GM10266 (cell line): Measurements from ENCODE around the gene GRK5.

Experiments used
- DNase-seq: peaks from one replicate; pipeline ENCODE4 v3.0.0; 2012; ENCODE audit errors: extremely low spot score
- TF ChIP-seq, protein P1 (sequence below): IDR thresholded peaks from 2 replicates; pipeline ENCODE4 v1.5.1; 2012; ENCODE audit warnings: mild to moderate bottlenecking, low read depth; ENCODE audit not compliant: control insufficient read depth, insufficient read depth; ENCODE audit errors: missing control alignments

The GRK5 gene

DNA sequence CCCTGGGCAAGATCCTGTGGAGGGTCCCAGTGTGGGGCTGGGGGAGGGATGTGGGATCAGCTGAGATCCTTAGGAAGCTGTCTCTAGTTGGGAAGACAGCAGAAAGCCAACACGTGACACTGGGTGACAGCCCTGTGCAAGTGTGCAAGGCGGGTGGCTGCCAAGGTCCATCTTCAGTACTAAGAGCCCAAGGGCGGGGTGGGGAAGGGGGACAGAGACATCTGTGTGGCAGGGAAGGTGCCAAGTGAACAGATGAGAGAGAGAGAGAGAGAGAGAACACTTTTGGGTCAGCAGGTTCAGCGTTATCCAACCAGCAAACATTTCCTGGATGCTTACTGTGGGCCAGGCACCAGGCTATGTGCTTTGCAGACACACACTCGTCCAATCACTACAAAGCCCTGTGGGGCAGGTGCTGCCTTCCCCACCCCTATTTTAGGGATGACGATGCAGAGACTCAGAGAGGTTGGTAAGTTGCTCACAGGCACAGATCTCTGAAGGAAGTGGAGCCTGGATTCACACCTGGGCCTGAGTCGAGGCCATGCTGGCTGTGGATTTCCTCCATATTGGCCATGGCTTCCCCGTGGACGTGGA, 135.7 kb downstream of the GRK5 start:
- no peak for DNase-seq
- TF ChIP-seq, protein P1, sequence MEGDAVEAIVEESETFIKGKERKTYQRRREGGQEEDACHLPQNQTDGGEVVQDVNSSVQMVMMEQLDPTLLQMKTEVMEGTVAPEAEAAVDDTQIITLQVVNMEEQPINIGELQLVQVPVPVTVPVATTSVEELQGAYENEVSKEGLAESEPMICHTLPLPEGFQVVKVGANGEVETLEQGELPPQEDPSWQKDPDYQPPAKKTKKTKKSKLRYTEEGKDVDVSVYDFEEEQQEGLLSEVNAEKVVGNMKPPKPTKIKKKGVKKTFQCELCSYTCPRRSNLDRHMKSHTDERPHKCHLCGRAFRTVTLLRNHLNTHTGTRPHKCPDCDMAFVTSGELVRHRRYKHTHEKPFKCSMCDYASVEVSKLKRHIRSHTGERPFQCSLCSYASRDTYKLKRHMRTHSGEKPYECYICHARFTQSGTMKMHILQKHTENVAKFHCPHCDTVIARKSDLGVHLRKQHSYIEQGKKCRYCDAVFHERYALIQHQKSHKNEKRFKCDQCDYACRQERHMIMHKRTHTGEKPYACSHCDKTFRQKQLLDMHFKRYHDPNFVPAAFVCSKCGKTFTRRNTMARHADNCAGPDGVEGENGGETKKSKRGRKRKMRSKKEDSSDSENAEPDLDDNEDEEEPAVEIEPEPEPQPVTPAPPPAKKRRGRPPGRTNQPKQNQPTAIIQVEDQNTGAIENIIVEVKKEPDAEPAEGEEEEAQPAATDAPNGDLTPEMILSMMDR: no peak

DNA sequence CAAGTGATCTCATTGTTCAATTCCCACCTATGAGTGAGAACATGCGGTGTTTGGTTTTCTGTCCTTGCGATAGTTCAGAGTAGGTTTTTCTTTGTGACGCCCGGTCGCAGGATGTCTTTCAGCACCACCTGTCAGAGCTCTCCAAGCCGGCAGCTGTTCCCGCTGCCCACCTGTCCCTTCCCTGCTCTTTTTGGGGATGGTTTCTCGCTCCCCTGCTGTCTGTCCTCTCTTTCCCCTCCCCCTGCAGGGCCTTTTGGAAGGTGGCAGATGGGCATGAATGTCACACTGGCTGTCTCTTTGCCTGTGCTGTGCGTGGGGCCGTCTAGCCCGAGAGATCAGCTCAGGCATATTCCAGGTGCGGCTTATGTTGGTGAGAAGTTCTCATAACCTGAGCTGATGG, 137.0 kb downstream of the GRK5 start:
- TF ChIP-seq, protein P1: no peak
- no peak for DNase-seq

GRCh38 chr10:119346095-119346832, 138.9 kb downstream of the GRK5 start:
- TF ChIP-seq, protein P1: no peak
- DNase-seq: no peak

DNA sequence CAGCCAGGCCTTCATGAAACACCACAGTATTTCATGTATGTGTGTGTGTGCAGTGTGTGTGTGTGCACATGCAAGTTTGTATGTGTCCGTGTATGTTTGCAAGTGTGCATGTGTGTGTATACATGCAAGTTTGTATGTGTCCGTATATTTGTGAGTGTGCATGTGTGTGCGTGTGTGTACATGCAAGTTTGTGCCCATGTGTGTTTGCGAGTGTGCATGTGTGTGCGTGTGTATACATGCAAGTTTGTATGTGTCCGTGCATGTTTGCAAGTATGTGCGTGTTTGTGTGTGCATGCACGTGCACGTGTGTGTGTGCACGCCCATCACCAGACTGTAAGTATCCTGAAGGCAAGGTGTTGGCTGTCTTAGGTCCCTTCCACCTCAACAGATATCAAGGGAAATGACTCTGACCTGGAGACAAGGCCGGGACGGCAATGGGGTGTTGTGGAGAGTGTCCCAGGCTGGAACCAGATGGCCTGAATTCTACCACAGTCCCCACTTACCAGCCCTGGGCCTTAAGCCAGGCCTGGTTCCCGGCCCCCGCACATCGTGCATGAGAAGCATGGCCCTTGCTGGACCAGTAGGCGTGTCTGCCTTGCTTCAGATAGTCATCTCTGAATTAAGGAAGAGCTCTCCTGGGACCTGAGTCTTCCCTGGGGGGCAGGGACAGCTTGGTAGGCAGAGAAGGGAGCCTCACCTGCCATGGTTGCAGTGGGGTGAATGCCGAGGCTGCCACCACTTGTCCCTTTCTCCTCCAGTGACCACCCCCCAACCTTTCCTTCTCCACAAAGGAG, 140.0 kb downstream of the GRK5 start:
- TF ChIP-seq, protein P1: no peak
- no peak for DNase-seq

- TF ChIP-seq, protein P1: no peak
- no peak for DNase-seq
Measured at GRCh38 chr10:119348106-119348505, 140.7 kb downstream of the GRK5 start.

DNA sequence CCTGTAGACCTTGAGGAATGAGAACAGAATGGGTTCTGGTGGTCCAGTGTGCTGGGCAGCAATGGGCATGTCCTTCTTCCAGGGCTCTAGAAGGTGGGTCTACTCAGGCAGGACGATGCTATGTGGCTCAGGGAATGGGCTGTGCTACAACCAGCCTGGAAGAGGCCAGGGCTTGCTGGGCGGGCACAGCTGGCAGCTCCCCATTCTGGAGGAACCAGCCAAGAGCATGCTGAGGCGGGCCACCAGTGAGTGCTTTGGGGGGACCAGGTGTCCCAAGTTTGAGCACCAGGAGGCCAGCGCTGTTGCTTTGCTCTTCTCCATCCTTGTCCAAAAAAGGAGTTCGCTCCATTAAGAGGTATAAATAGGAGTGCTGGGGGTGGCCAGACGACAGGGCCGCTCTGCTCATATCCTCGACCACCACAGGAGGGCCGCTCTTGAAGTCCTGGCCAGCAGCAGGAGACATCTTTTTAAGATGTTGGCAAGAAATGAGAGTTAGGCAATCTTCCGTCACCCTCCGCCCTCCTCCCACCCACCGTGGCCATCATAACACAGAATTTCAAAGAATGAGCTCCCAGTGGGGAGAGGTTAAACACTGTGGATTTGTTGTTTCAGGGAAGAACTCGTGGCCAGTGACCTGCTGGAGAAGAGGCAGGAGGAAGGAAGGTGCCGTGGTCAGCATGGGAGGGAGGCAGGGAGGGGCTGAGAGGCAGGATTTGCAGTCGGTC, 141.3 kb downstream of the GRK5 start:
- TF ChIP-seq, protein P1: no peak
- no peak for DNase-seq
